HG03025 (cell line): ENCODE measurements around the gene COL4A3.
"Not testable (repeated sequence)": the region's sequence is repeated elsewhere in the genome, so short reads cannot be mapped to it uniquely, and the experiment has no call there.

Experiments
- ATAC-seq: cut with Tn5 transposase; IDR thresholded peaks from one replicate; pipeline ENCODE4 v1.9.1; 2021; ENCODE audit warnings: mild to moderate bottlenecking, moderate library complexity; ENCODE audit not compliant: unreplicated experiment, low FRiP score

The COL4A3 gene

GRCh38 chr2:227205701-227206100 is 41.3 kb downstream of the COL4A3 start:
- ATAC-seq, result no peak

- no peak for ATAC-seq
These were observed 42.0 kb downstream of the COL4A3 start for GRCh38 chr2:227206406-227206805.

GRCh38 chr2:227207573-227207972 is 43.1 kb downstream of the COL4A3 start:
- ATAC-seq, result no peak

- no peak for ATAC-seq
These were observed 50.2 kb downstream of the COL4A3 start for GRCh38 chr2:227214622-227215041.

GRCh38 chr2:227219312-227220105 is 55.1 kb downstream of the COL4A3 start:
- ATAC-seq, result no peak

DNA sequence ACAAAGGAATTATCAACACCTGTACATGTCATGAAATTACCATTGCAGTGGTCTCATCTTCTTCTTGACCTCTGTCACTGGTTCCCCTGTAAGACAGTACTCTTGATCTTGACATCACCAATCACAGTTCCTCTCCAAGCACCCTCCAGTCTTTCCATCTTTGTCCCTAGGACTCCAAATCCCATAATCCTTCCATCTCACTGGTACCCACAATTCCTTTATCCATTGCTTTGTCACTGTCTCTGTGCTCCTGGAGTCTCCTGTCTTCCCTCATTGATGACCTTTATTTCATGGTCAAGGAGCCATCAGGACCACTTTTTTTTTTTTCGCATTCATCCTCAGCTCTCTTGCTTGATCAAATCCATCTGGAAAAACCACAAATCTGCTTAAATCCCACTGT is 56.7 kb downstream of the COL4A3 start:
- ATAC-seq, result no peak

GRCh38 chr2:227222292-227222691 is 57.9 kb downstream of the COL4A3 start:
- no peak for ATAC-seq

- ATAC-seq, result not testable (repeated sequence)
These were observed 61.2 kb downstream of the COL4A3 start for GRCh38 chr2:227225641-227226040.

- no peak for ATAC-seq
These were observed 63.7 kb downstream of the COL4A3 start for GRCh38 chr2:227228061-227228667.

- no peak for ATAC-seq
These were observed 65.7 kb downstream of the COL4A3 start for GRCh38 chr2:227230151-227230550.

DNA sequence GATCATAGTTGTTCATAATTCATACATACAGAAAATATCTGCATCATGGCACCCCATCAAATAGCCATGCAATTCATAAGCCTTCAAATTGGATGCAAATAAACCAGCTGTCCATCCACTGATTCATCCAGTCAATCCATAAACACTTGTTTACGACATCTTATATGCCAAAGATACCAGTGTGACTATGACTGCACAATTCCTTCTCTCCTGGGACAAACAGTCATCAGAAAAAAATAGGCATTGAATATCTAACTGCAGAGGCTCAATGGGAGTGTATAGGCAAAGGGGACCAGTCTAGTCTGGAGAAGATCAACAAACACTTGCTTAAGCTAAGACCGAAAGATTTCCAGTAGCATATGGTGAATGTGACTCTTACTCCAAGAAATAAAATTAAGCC is 70.0 kb downstream of the COL4A3 start:
- no peak for ATAC-seq

GRCh38 chr2:227237786-227238185 is 73.4 kb downstream of the COL4A3 start:
- ATAC-seq, result no peak

GRCh38 chr2:227238238-227239237 is 74.1 kb downstream of the COL4A3 start:
- ATAC-seq, result no peak

DNA sequence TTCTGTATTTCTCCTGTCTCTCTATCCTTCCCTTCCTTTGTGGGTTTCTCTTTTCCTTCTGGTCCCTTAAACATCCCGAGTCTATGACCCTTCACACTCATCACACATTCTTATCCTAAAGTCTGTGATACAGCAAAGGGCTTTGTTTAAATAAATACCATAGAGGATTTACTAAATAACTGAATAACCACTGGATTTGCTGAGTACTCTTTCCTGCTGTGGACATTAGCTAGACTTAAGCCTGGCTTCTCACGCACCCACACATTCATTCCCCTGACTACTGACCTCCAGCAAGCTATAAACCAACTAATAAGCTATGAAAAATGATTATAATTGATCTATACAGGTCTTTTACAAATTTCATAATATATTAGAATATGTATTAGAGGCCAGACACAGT is 76.6 kb downstream of the COL4A3 start:
- ATAC-seq, result no peak

DNA sequence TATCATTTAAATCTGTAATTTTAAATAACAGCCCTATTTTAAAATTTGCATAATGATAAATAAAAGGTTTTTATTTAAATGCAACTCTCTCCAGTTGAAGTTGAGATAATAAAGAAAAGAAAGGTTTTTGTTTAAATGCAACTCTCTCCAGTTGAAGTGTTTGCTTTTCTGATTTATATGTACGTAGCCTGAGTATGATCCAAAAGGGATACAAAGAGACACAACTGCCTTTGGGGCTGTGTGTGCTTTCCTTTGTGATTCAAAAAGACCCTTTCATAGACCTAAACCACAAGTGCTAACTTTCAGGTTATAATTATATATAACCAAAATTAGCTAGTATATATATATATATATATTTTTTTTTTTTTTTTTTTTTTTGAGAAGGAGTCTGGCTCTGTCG is 84.5 kb downstream of the COL4A3 start:
- ATAC-seq, result no peak

DNA sequence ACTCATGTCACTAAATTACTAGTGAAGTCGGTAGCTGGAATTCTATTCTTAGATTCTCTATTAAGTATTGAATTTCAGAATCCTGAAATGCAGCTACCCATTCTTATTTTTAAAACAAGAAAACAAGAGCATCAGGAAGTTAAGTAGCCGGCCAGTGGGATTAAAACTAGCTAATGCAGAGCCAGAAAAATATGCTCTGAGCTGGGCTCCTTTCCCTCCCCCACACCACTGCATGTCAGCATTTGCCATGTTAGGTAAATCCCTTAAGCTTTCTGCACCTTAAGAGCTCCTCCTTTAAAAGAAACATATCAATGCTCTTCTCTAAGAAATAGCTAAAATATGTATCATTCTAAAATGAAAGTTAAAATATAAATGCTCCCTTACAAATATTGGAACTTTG is 88.4 kb downstream of the COL4A3 start:
- no peak for ATAC-seq

- no peak for ATAC-seq
These were observed 92.2 kb downstream of the COL4A3 start for GRCh38 chr2:227256605-227257004.

GRCh38 chr2:227257820-227258219 is 93.4 kb downstream of the COL4A3 start:
- ATAC-seq, result no peak

- ATAC-seq, result no peak
These were observed 95.6 kb downstream of the COL4A3 start for GRCh38 chr2:227260041-227260440.

DNA sequence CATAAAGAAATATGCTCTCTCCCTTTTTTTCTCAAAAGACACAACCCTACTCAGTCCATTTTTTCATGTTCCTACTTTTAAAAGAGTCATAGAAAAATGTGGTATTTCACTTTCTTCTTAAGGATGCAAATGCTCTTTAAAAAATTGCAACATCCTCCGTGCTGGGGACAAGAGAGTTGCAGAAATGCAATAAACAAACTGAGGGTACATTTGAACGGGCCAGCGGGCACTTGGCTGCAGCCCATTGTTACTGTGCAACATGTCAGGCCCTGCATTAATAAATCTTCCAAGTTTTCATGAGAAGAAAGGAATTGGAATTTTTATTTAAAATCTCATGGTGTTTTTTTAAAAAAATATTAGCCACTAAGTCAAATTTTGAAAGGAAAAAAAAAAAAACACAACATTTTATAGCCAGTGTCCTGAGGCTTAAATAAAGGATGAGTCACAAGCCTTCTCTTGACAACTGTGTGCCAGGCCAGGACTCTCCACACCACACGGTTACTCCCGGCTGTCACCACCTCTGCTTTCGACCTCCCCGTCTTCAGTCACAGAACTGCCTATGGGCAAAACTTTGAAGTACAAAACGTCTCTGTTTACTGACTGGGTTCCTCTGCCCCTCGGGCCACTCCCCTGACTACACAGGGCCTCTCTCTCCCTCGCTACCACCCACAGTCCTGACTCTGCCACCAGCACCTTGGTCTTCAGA is 103.1 kb downstream of the COL4A3 start:
- no peak for ATAC-seq
